GM12892 (cell line): ENCODE results near the gene HHAT.

Experiments used
- POLR2A ChIP-seq: IDR thresholded peaks from 2 replicates; pipeline ENCODE4 v1.6.1; 2011; ENCODE audit warnings: low read depth, low read length, control low read depth
- POLR2AphosphoS5 ChIP-seq: IDR thresholded peaks from 2 replicates; pipeline ENCODE4 v1.6.1; 2011; ENCODE audit warnings: low read depth, low read length, control low read depth
- TAF1 ChIP-seq: IDR thresholded peaks from 2 replicates; pipeline ENCODE4 v1.6.1; 2011; ENCODE audit warnings: low read depth, mild to moderate bottlenecking, control low read depth, low read length, borderline replicate concordance

DNA sequence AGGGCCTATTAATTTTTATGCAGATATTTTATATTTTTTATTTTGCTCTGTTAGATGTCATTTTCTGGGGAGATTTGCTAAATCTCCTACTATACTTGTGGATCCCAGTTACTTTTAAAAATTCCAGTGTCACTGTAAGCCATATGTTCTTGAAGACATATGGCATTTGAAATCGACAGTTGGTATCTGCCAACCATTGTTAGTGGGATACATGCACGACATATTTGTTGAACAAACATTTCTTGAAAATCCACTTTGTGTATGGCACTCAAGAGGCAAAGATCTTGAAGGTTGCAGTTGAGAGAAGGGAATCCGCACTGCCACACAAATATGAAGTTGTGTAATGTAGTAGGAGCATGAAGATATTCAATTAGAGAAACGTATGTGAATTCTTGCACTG is 287.7 kb downstream of the HHAT start:
- no peak for TF ChIP-seq TAF1
- TF ChIP-seq POLR2AphosphoS5: no peak
- TF ChIP-seq POLR2A: no peak
